ENCODE results near the gene PTGDR.

The PTGDR gene
- 0.22 to 1.3 reads per million in 2 experiments for total RNA-seq

- DNase-seq (ENCODE audit: low read depth): peak; percentile 3
These were observed at the start of gene PTGDR for GRCh38 chr14:52267501-52268278. PTGDR (plus strand) TSS chr14:52267698; CDS start chr14:52267815, 117 bp downstream.

GRCh38 chr14:52219488-52220084 lies 47.9 kb upstream of the PTGDR start:
- DNase-seq (ENCODE audit: low read depth): no peak

- no peak for DNase-seq (ENCODE audit: low read depth)
These were observed 46.3 kb upstream of the PTGDR start for GRCh38 chr14:52220924-52221811.

GRCh38 chr14:52222901-52223300 lies 44.6 kb upstream of the PTGDR start:
- DNase-seq (ENCODE audit: low read depth): no peak

- DNase-seq (ENCODE audit: low read depth): no peak
These were observed 39.8 kb upstream of the PTGDR start for GRCh38 chr14:52227619-52228222.

GRCh38 chr14:52233693-52234092 lies 33.8 kb upstream of the PTGDR start:
- no peak for DNase-seq (ENCODE audit: low read depth)

- DNase-seq (ENCODE audit: low read depth): no peak
These were observed 32.1 kb upstream of the PTGDR start for GRCh38 chr14:52235434-52235833.

- DNase-seq (ENCODE audit: low read depth): no peak
These were observed 31.5 kb upstream of the PTGDR start for GRCh38 chr14:52235866-52236510.

GRCh38 chr14:52238682-52239081 lies 28.8 kb upstream of the PTGDR start:
- no peak for DNase-seq (ENCODE audit: low read depth)

- no peak for DNase-seq (ENCODE audit: low read depth)
These were observed 26.9 kb upstream of the PTGDR start for GRCh38 chr14:52240623-52241022.

- no peak for DNase-seq (ENCODE audit: low read depth)
These were observed 26.3 kb upstream of the PTGDR start for GRCh38 chr14:52241087-52241793.

GRCh38 chr14:52244328-52244727 lies 23.2 kb upstream of the PTGDR start:
- no peak for DNase-seq (ENCODE audit: low read depth)

- no peak for DNase-seq (ENCODE audit: low read depth)
These were observed 22.5 kb upstream of the PTGDR start for GRCh38 chr14:52244997-52245396.

GRCh38 chr14:52248057-52248456 lies 19.4 kb upstream of the PTGDR start:
- no peak for DNase-seq (ENCODE audit: low read depth)

- no peak for DNase-seq (ENCODE audit: low read depth)
These were observed 15.8 kb upstream of the PTGDR start for GRCh38 chr14:52251724-52252123.

GRCh38 chr14:52253503-52253902 lies 14.0 kb upstream of the PTGDR start:
- no peak for DNase-seq (ENCODE audit: low read depth)

GRCh38 chr14:52254086-52254485 lies 13.4 kb upstream of the PTGDR start:
- DNase-seq (ENCODE audit: low read depth): no peak

GRCh38 chr14:52258783-52259182 lies 8.7 kb upstream of the PTGDR start:
- DNase-seq (ENCODE audit: low read depth): no peak

- DNase-seq (ENCODE audit: low read depth): no peak
These were observed 8.1 kb upstream of the PTGDR start for GRCh38 chr14:52259434-52259833.

- no peak for DNase-seq (ENCODE audit: low read depth)
These were observed 4.9 kb upstream of the PTGDR start for GRCh38 chr14:52262600-52262999.

- DNase-seq (ENCODE audit: low read depth): no peak
These were observed 4.3 kb upstream of the PTGDR start for GRCh38 chr14:52263190-52263589.

Measured in T follicular helper cell (primary cell).